ENCODE data around the gene TAPT1. TPM values are rescaled to one million over a fixed set of nuclear protein-coding genes. Genes with fewer than 3 reads are reported as not detected.

The TAPT1 gene
- polyA plus RNA-seq, 1 donor: 29.4 TPM

DNA sequence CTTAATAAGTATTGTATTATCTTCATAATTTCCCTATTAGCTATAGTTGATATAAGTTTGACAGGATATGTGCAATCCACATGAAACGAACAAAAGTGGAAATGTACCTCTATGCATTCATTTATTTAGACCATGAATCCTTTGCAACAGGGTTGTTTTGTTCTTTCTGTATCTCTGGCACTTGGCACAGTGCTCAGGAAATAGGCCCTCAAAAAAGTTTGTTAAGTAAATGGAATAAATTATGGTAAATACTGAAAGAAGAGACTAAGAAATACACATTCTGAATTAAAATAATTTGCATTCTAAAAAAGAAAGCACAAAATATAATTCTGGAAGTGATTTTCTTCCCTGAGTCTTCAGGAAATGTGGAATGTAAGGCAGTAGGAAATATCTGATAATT lies 39.3 kb downstream of the TAPT1 start:
- no peak overlapping the region for H3K4me3 ChIP-seq (ENCODE audit: low read length)
- 100% methylated on average over 1 of the region's 1 CpG for WGBS (ENCODE audit: insufficient coverage, low lambda C conversion rate)
- peaks cover 31% of the 10 kb centered on the region for H3K36me3 ChIP-seq (ENCODE audit: control insufficient read depth, insufficient read depth, low read length)
- H3K4me1 ChIP-seq (ENCODE audit: control insufficient read depth, insufficient read depth, low read length): no peaks in the 10 kb centered on the region
- no peaks in the 10 kb centered on the region for H3K27me3 ChIP-seq (ENCODE audit: control insufficient read depth, insufficient read depth, low read length)
- no peaks in the 10 kb centered on the region for H3K9me3 ChIP-seq (ENCODE audit: control insufficient read depth, low read depth, low read length)
- no peak overlapping the region for H3K27ac ChIP-seq (ENCODE audit: low read length)
- DNase-seq: no peak

DNA sequence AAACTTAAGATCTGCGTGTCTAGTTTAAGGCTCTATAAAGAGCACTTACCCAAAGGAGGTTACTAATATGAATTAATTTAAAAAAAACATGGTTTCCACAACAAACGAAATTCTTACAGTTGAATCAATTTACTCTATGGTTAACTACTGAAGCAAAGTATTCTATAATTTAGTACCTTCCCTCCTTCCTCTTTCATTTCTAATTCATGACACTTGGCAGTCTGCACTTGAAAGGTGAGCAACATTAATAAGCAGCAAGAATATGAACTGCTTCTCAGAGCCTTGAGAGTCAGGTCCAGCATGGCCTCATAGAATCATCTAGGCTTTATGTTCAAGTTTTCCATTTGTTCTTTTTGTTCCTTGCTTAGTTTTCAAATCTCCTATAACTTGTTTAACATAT lies 42.7 kb downstream of the TAPT1 start:
- Histone ChIP-seq H3K9me3 (ENCODE audit: control insufficient read depth, low read depth, low read length) (no peaks in the 10 kb centered on the region), H3K4me1 (ENCODE audit: control insufficient read depth, insufficient read depth, low read length) (no peaks in the 10 kb centered on the region), H3K4me3 (ENCODE audit: low read length) (no peak overlapping the region), H3K36me3 (ENCODE audit: control insufficient read depth, insufficient read depth, low read length) (peaks cover 25% of the 10 kb centered on the region), H3K27me3 (ENCODE audit: control insufficient read depth, insufficient read depth, low read length) (no peaks in the 10 kb centered on the region), H3K27ac (ENCODE audit: low read length) (no peak overlapping the region)
- 96% methylated on average over 2 of the region's 2 CpGs for WGBS (ENCODE audit: insufficient coverage, low lambda C conversion rate)
- no peak for DNase-seq

DNA sequence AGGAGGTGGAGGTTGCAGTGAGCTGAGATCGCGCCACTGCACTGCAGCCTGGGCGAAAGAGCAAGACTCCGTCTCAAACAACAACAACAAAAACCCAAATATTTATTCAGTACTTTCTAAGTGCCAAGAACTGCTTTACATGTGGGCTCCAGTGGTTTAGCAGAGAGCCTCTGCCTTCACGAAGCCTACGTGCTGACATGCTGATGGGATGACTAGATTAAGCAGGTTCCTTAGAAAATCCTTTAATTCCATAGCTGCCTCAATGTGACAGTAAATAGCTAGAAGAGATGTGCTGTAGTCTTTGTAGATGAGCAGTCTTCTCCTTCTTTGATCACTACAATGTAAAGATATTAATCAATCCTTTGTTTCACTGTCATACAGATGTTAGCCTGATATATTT lies 49.6 kb downstream of the TAPT1 start:
- DNase-seq: no peak
- no peaks in the 10 kb centered on the region for H3K27me3 ChIP-seq (ENCODE audit: control insufficient read depth, insufficient read depth, low read length)
- no peak overlapping the region for H3K4me3 ChIP-seq (ENCODE audit: low read length)
- no peak overlapping the region for H3K27ac ChIP-seq (ENCODE audit: low read length)
- H3K36me3 ChIP-seq (ENCODE audit: control insufficient read depth, insufficient read depth, low read length): peaks cover 31% of the 10 kb centered on the region
- no peaks in the 10 kb centered on the region for H3K9me3 ChIP-seq (ENCODE audit: control insufficient read depth, low read depth, low read length)
- H3K4me1 ChIP-seq (ENCODE audit: control insufficient read depth, insufficient read depth, low read length): no peaks in the 10 kb centered on the region
- no CpG with 5 or more reads among the region's 6 CpGs for WGBS (ENCODE audit: insufficient coverage, low lambda C conversion rate)

GRCh38 chr4:16171831-16172230 lies 54.4 kb downstream of the TAPT1 start:
- DNase-seq: no peak
- Histone ChIP-seq H3K4me3 (ENCODE audit: low read length) (no peak overlapping the region), H3K4me1 (ENCODE audit: control insufficient read depth, insufficient read depth, low read length) (no peaks in the 10 kb centered on the region), H3K27me3 (ENCODE audit: control insufficient read depth, insufficient read depth, low read length) (no peaks in the 10 kb centered on the region), H3K36me3 (ENCODE audit: control insufficient read depth, insufficient read depth, low read length) (peaks cover 35% of the 10 kb centered on the region), H3K27ac (ENCODE audit: low read length) (no peak overlapping the region), H3K9me3 (ENCODE audit: control insufficient read depth, low read depth, low read length) (no peaks in the 10 kb centered on the region)
- no CpG with 5 or more reads among the region's 7 CpGs for WGBS (ENCODE audit: insufficient coverage, low lambda C conversion rate)

GRCh38 chr4:16169490-16169889 lies 56.8 kb downstream of the TAPT1 start:
- Histone ChIP-seq H3K36me3 (ENCODE audit: control insufficient read depth, insufficient read depth, low read length) (peaks cover 53% of the 10 kb centered on the region), H3K4me1 (ENCODE audit: control insufficient read depth, insufficient read depth, low read length) (no peaks in the 10 kb centered on the region), H3K9me3 (ENCODE audit: control insufficient read depth, low read depth, low read length) (no peaks in the 10 kb centered on the region), H3K4me3 (ENCODE audit: low read length) (no peak overlapping the region), H3K27ac (ENCODE audit: low read length) (no peak overlapping the region), H3K27me3 (ENCODE audit: control insufficient read depth, insufficient read depth, low read length) (no peaks in the 10 kb centered on the region)
- WGBS (ENCODE audit: insufficient coverage, low lambda C conversion rate): no CpG with 5 or more reads among the region's 4 CpGs
- no peak for DNase-seq

DNA sequence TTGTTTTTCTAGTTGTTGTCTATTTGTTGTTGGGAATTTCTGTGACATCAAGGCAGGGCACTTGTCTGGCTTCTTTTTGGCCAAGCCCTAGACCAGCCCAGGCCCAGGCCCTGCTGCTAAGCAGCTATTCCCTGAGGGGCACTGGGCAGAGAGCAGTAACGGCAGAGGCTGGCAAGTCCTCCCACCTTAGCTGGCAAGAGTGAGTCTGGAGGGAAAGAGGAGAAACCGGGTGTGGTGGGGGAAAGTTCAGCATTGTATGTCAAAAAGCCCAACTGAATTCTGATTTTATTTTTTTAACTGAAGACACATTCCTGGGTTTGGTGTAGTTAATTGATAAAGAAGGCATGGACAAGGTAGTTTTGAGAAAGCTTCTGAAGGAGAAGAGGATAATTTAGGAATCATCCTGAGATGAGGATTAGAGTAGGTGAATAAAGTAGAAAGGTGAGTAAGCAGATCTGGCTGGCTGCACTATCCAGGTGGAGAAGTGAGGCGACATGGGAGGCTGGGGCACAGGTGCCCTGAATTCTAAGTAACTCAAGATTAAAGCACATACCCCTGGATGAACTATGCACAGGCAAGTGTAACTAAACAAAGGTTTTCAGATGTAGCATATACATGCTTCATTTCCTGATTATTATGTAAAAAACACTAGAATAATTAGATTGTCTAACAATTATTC lies 57.4 kb downstream of the TAPT1 start:
- no peak overlapping the region for H3K4me3 ChIP-seq (ENCODE audit: low read length)
- H3K9me3 ChIP-seq (ENCODE audit: control insufficient read depth, low read depth, low read length): no peaks in the 10 kb centered on the region
- H3K4me1 ChIP-seq (ENCODE audit: control insufficient read depth, insufficient read depth, low read length): no peaks in the 10 kb centered on the region
- H3K27me3 ChIP-seq (ENCODE audit: control insufficient read depth, insufficient read depth, low read length): no peaks in the 10 kb centered on the region
- no peak overlapping the region for H3K27ac ChIP-seq (ENCODE audit: low read length)
- H3K36me3 ChIP-seq (ENCODE audit: control insufficient read depth, insufficient read depth, low read length): peaks cover 60% of the 10 kb centered on the region
- DNase-seq: no peak
- WGBS (ENCODE audit: insufficient coverage, low lambda C conversion rate): no CpG with 5 or more reads among the region's 3 CpGs

- WGBS (ENCODE audit: insufficient coverage, low lambda C conversion rate): no CpG with 5 or more reads among the region's 8 CpGs
- Histone ChIP-seq H3K27ac (ENCODE audit: low read length) (no peak overlapping the region), H3K4me1 (ENCODE audit: control insufficient read depth, insufficient read depth, low read length) (no peaks in the 10 kb centered on the region), H3K36me3 (ENCODE audit: control insufficient read depth, insufficient read depth, low read length) (peaks cover 63% of the 10 kb centered on the region), H3K9me3 (ENCODE audit: control insufficient read depth, low read depth, low read length) (no peaks in the 10 kb centered on the region), H3K4me3 (ENCODE audit: low read length) (no peak overlapping the region), H3K27me3 (ENCODE audit: control insufficient read depth, insufficient read depth, low read length) (no peaks in the 10 kb centered on the region)
- no peak for DNase-seq
Measured at GRCh38 chr4:16168144-16168543, 58.1 kb downstream of the TAPT1 start.

- peaks cover 7% of the 10 kb centered on the region for H3K4me1 ChIP-seq (ENCODE audit: control insufficient read depth, insufficient read depth, low read length)
- DNase-seq: no peak
- WGBS (ENCODE audit: insufficient coverage, low lambda C conversion rate): 75% methylated on average over 1 of the region's 7 CpGs
- no peaks in the 10 kb centered on the region for H3K27me3 ChIP-seq (ENCODE audit: control insufficient read depth, insufficient read depth, low read length)
- no peak overlapping the region for H3K27ac ChIP-seq (ENCODE audit: low read length)
- no peaks in the 10 kb centered on the region for H3K9me3 ChIP-seq (ENCODE audit: control insufficient read depth, low read depth, low read length)
- H3K4me3 ChIP-seq (ENCODE audit: low read length): no peak overlapping the region
- H3K36me3 ChIP-seq (ENCODE audit: control insufficient read depth, insufficient read depth, low read length): peaks cover 64% of the 10 kb centered on the region
Measured at GRCh38 chr4:16165931-16166330, 60.3 kb downstream of the TAPT1 start.

GRCh38 chr4:16162891-16163290 lies 63.4 kb downstream of the TAPT1 start:
- 100% methylated on average over 2 of the region's 4 CpGs for WGBS (ENCODE audit: insufficient coverage, low lambda C conversion rate)
- DNase-seq: no peak
- Histone ChIP-seq H3K27ac (ENCODE audit: low read length) (no peak overlapping the region), H3K27me3 (ENCODE audit: control insufficient read depth, insufficient read depth, low read length) (no peaks in the 10 kb centered on the region), H3K9me3 (ENCODE audit: control insufficient read depth, low read depth, low read length) (no peaks in the 10 kb centered on the region), H3K4me1 (ENCODE audit: control insufficient read depth, insufficient read depth, low read length) (peaks cover 26% of the 10 kb centered on the region), H3K4me3 (ENCODE audit: low read length) (no peak overlapping the region), H3K36me3 (ENCODE audit: control insufficient read depth, insufficient read depth, low read length) (peaks cover 46% of the 10 kb centered on the region)

DNA sequence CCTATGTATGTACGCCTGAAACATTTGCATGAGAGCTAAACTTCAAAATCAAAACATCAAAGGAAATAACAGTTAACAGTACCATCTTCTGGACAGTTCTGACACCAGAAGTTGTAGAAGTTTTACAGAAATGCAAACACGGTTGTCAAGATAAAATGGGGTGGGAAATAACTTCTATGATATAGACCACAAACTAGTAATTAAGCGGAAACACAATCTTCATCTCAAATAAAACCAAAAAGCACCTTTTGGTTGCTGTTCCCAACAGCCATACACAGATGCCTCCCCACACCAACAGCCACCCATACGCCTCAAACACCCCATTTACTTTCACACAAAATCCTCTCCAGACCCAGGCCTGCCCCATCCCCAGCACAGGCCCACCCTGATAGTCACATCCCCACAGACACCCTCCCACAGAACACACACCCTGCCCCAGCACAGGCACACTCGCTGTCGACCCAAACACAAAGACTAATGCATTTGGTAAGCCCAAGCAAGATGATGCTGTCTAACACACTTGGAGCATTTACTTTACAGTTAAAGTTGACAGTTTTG lies 64.3 kb downstream of the TAPT1 start:
- DNase-seq: no peak
- no peaks in the 10 kb centered on the region for H3K27me3 ChIP-seq (ENCODE audit: control insufficient read depth, insufficient read depth, low read length)
- H3K9me3 ChIP-seq (ENCODE audit: control insufficient read depth, low read depth, low read length): no peaks in the 10 kb centered on the region
- H3K27ac ChIP-seq (ENCODE audit: low read length): no peak overlapping the region
- H3K4me3 ChIP-seq (ENCODE audit: low read length): no peak overlapping the region
- WGBS (ENCODE audit: insufficient coverage, low lambda C conversion rate): 38% methylated on average over 2 of the region's 6 CpGs
- H3K4me1 ChIP-seq (ENCODE audit: control insufficient read depth, insufficient read depth, low read length): peaks cover 33% of the 10 kb centered on the region
- peaks cover 43% of the 10 kb centered on the region for H3K36me3 ChIP-seq (ENCODE audit: control insufficient read depth, insufficient read depth, low read length)

DNA sequence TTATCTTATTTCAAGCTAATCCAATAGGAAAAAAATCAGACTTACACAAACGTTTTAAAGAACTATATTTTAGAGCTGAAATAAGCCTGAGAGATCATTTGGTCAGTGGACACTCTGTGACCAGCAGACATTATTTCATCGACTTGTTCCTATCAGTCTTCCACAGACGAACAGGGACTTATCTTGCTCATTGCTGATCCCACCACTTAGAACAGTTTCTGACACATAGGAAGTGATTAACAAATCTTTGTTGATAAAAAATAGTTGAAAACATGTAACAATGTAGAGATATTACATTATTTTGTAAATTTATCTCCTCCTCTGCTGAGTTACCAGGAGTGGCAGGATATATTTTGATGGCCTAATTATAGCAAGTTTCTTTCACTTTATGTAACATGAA lies 65.8 kb downstream of the TAPT1 start:
- peak overlapping the region; percentile 3 for H3K27ac ChIP-seq (ENCODE audit: low read length)
- H3K4me1 ChIP-seq (ENCODE audit: control insufficient read depth, insufficient read depth, low read length): peaks cover 33% of the 10 kb centered on the region
- 67% methylated on average over 1 of the region's 3 CpGs for WGBS (ENCODE audit: insufficient coverage, low lambda C conversion rate)
- H3K9me3 ChIP-seq (ENCODE audit: control insufficient read depth, low read depth, low read length): no peaks in the 10 kb centered on the region
- H3K27me3 ChIP-seq (ENCODE audit: control insufficient read depth, insufficient read depth, low read length): no peaks in the 10 kb centered on the region
- H3K4me3 ChIP-seq (ENCODE audit: low read length): no peak overlapping the region
- peaks cover 29% of the 10 kb centered on the region for H3K36me3 ChIP-seq (ENCODE audit: control insufficient read depth, insufficient read depth, low read length)
- DNase-seq: no peak
